Measurements from ENCODE around the gene PPP1R8. TPM values are rescaled to one million over a fixed set of nuclear protein-coding genes. Genes with fewer than 3 reads are reported as not detected.

The PPP1R8 gene
- total and polyA plus RNA-seq, 9 of the 15 experiments (the other 6 are each of a cell fraction or from before 2014, with no cell fraction given) = 16.2 to 107 (median 75.3) TPM

- peak within 1 kb of the TSS; percentile 58 to 97 for H3K9ac ChIP-seq (ENCODE audit: insufficient read depth in 1 of 2, low read depth in 2 of 2, low read length in 2 of 2)
- no peaks in the 10 kb centered on the region for H3K27me3 ChIP-seq (ENCODE audit: control insufficient read depth in 2 of 2, insufficient read depth in 2 of 2, low read length in 2 of 2)
- FAIRE-seq (no peak), ATAC-seq (peak; percentile 94), DNase-seq (ENCODE audit: extremely low read depth in 1 of 4, low spot score in 3 of 4) (peak; percentile 82 to 97 (median 96))
- intact Hi-C loops (cut with micrococcal nuclease) = no loop called here
- 8% methylated on average over 31 of the region's 53 CpGs for WGBS (ENCODE audit: insufficient coverage, low coverage, missing lambda C conversion rate)
- peak within 1 kb of the TSS; percentile 28; the same call in 1 of the 3 replicates for H3K27ac ChIP-seq (ENCODE audit: extremely low read depth, low read depth, low read length)
- H3K4me2 ChIP-seq (ENCODE audit: insufficient read depth, low read length) = peak within 1 kb of the TSS; percentile 85
- H3K36me3 ChIP-seq (ENCODE audit: control insufficient read depth, insufficient read depth, low read length) = peaks cover 2% of the 10 kb centered on the region; the same call in 1 of the 3 replicates
- H3K4me1 ChIP-seq (replicated peaks in 1 of 2; ENCODE audit: control insufficient read depth in 2 of 2, insufficient read depth in 2 of 2, low read length in 2 of 2) = peaks cover 25 to 48% of the 10 kb centered on the region in 2 experiments
- H3K79me2 ChIP-seq (ENCODE audit: control insufficient read depth, insufficient read depth, low read length) = peaks cover 3% of the 10 kb centered on the region; the same call in 1 of the 3 replicates
- POLR2A ChIA-PET = interaction anchor here (0.6 to 0.7 kb wide), 3 partner anchors 8 to 229 kb away, joined by 3 read pairs; no protein-coding TSS in a partner anchor
- in situ Hi-C loops (cut with MboI) = no loop called here
- CTCF ChIA-PET (ENCODE audit: low intra/inter-chr PET ratio) = interaction anchor here (0.6 kb wide), 1 partner anchor 384 kb away, joined by 3 read pairs; no protein-coding TSS in a partner anchor
- no peaks in the 10 kb centered on the region for H3K9me3 ChIP-seq (replicated peaks; ENCODE audit: control insufficient read depth, insufficient read depth, low read depth, low read length)
- H4K20me1 ChIP-seq (replicated peaks; ENCODE audit: control insufficient read depth, insufficient read depth, low read length) = no peaks in the 10 kb centered on the region; the same call in 1 of the 2 replicates
- H3K4me3 ChIP-seq = peak within 1 kb of the TSS; percentile 67
- H2AFZ ChIP-seq (ENCODE audit: low read depth, low read length) = peak within 1 kb of the TSS; percentile 96
- H3K9me1 ChIP-seq (ENCODE audit: control insufficient read depth, insufficient read depth, low read length) = no peaks in the 10 kb centered on the region
- BruUV-seq (replicated peaks) = no TSS peak
- no peak for TF ChIP-seq GATA2 (CRISPR knock-in tag; IDR thresholded peaks at IDR 0.05)
- TF ChIP-seq ZNF165 (CRISPR knock-in tag; IDR thresholded peaks at IDR 0.05; ENCODE audit: borderline replicate concordance) = 0 out of 2 replicates have a peak, but pooled peaks have one; percentile 49
- no peak for TF ChIP-seq ZNF280B (CRISPR knock-in tag; IDR thresholded peaks at IDR 0.05)
- no peak for TF ChIP-seq SFPQ (IDR thresholded peaks at IDR 0.05; ENCODE audit: low read depth, low read length)
- TF ChIP-seq SIX5 (IDR thresholded peaks at IDR 0.05; ENCODE audit: borderline replicate concordance in 1 of 2, insufficient read depth in 1 of 2, low read depth in 1 of 2, low read length in 2 of 2) = no peak
- TF ChIP-seq SNAPC5 (CRISPR knock-in tag; IDR thresholded peaks at IDR 0.05) = no peak
- no peak for TF ChIP-seq ETV1 (tag; conservative IDR thresholded peaks at IDR 0.05; ENCODE audit: low read depth)
- no peak for TF ChIP-seq GMEB1 (CRISPR knock-in tag; IDR thresholded peaks at IDR 0.05)
- no peak for TF ChIP-seq TRIM25 (IDR thresholded peaks at IDR 0.05; ENCODE audit: borderline replicate concordance)
- TF ChIP-seq ZNF324 (CRISPR knock-in tag; IDR thresholded peaks at IDR 0.05) = no peak
These were observed 41.6 kb downstream of the PPP1R8 start, which contains the start of gene THEMIS2 for GRCh38 chr1:27872059-27872801. THEMIS2 (plus strand) TSS chr1:27872544; CDS start chr1:27872572, 28 bp downstream.

All from K562 (cell line).